Brain microvascular endothelial cell (primary cell): Measurements from ENCODE around the gene MRPL44.
A peak's percentile ranks its signal among the peaks of the same experiment; 100 is the strongest.

Experiments used
- DNase-seq: peaks from one replicate; pipeline ENCODE4 v3.0.0-alpha.2; 2020
- H3K27ac ChIP-seq: fragments of 250-450 bp; sonication (Bioruptor Pico); 2 replicates; pipeline ENCODE4 v1.5.1; 2020; ENCODE audit warnings: mild to moderate bottlenecking, moderate library complexity
- H3K27me3 ChIP-seq: fragments of 250-450 bp; sonication (Bioruptor Pico); replicated peaks from 2 replicates; pipeline ENCODE4 v1.5.1; 2020; ENCODE audit warnings: mild to moderate bottlenecking
- H3K36me3 ChIP-seq: fragments of 250-450 bp; sonication (Bioruptor Pico); replicated peaks from 2 replicates; pipeline ENCODE4 v1.5.1; 2020; ENCODE audit warnings: mild to moderate bottlenecking
- H3K4me3 ChIP-seq: 2 replicates; pipeline ENCODE4 v1.5.1; 2011; ENCODE audit warnings: low read depth, mild to moderate bottlenecking, control low read depth, low read length, moderate library complexity
- in situ Hi-C: cut with HindIII; loops from 2 replicates; pipeline ENCODE4 v1.10.0; 2017; ENCODE audit warnings: low sequenced_read_pairs, low pct_ligation_motif_present
- TF ChIP-seq, protein P1 (sequence below): IDR thresholded peaks from 2 replicates; pipeline ENCODE4 v1.5.1; 2011; ENCODE audit warnings: low read depth, mild to moderate bottlenecking, moderate library complexity, low read length, control low read depth, inconsistent platforms; ENCODE audit errors: missing control alignments

Gene MRPL44

DNA sequence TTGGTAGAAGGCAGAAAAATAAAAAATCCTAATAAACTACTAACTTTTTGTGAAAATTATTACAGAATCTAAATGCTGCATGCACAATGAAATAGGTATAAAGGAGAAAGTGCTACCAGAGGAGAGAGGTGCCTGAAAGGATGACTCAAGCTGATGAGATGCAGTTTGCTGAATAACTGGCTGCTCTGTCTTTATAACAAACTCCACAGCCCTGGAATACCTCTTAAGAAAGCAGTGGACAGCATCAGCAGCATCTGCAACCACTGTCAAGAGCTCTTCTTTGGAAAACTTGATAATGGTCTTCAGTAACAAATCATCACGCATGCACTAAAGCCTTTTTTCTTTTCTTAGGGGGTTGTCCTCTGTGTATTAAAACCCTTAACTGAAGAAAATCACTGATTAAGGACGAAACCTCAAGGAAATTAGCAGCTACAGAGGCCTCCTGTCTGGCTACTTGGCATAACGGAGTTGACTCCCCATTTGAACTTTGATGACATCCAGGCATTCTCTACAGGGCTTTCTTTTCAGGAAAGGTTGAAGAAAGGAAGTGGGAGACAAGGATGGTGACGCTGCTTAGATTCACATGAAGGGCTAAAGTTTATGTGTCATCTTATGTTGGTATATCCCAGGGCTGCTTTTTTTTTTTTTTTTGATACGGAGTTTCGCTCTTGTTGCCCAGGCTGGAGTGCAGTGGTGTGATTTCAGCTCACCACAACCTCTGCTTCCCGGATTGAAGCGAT lies 40.9 kb upstream of the MRPL44 start:
- in situ Hi-C loops, result no loop called here
- H3K27me3 ChIP-seq, result no peaks in the 10 kb centered on the region
- no peak overlapping the region for H3K4me3 ChIP-seq
- H3K36me3 ChIP-seq, result peaks cover 10% of the 10 kb centered on the region
- TF ChIP-seq, protein P1, sequence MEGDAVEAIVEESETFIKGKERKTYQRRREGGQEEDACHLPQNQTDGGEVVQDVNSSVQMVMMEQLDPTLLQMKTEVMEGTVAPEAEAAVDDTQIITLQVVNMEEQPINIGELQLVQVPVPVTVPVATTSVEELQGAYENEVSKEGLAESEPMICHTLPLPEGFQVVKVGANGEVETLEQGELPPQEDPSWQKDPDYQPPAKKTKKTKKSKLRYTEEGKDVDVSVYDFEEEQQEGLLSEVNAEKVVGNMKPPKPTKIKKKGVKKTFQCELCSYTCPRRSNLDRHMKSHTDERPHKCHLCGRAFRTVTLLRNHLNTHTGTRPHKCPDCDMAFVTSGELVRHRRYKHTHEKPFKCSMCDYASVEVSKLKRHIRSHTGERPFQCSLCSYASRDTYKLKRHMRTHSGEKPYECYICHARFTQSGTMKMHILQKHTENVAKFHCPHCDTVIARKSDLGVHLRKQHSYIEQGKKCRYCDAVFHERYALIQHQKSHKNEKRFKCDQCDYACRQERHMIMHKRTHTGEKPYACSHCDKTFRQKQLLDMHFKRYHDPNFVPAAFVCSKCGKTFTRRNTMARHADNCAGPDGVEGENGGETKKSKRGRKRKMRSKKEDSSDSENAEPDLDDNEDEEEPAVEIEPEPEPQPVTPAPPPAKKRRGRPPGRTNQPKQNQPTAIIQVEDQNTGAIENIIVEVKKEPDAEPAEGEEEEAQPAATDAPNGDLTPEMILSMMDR, result no peak
- no peak overlapping the region for H3K27ac ChIP-seq
- no peak for DNase-seq

DNA sequence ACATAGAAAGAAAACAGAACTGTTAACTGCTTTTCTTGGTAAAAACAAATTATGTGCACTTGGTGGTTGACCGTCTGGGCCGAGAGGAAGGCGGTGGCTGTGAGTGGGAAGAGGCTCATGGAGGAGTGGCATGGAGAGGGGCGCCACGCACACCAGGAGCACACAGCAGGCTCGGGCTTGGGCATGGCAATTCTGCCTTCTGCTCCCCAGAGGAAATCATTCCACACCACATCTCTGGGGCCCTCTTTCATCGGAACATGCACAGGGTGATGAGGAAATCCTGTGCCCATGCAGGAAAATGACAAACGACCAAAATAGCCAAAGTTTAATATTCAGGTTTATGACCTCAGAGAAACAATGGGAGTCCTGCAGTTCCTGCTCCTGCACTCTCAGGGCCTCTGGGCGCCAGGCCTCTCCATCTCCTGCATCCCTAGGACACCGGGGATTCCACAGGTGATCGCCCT lies 38.6 kb upstream of the MRPL44 start:
- H3K36me3 ChIP-seq, result peaks cover 4% of the 10 kb centered on the region
- H3K27me3 ChIP-seq, result no peaks in the 10 kb centered on the region
- H3K27ac ChIP-seq, result no peak overlapping the region
- no peak for DNase-seq
- H3K4me3 ChIP-seq, result no peak overlapping the region
- TF ChIP-seq, protein P1, result no peak
- in situ Hi-C loops, result no loop called here

DNA sequence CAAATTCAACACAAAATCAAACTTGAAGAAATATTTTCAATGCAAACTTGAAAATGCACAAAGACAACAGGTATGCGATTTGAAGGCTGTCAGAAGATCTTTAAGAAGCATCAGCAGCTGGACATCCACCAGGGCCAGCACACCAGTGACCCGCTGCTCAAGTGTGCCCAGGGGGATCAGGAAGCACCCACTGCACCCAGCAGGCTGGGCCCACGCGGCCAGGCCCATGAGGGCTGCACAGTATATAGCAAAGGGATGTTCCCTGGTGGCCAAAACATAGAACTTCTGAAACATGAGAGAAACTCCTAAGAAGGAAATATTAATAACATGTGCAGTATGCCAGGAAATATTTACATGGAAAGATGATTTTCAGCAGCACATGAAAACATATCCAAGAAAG lies 37.2 kb upstream of the MRPL44 start:
- no peak for DNase-seq
- in situ Hi-C loops, result no loop called here
- Histone ChIP-seq H3K27me3 (no peaks in the 10 kb centered on the region), H3K4me3 (no peak overlapping the region), H3K27ac (no peak overlapping the region), H3K36me3 (peaks cover 2% of the 10 kb centered on the region)
- TF ChIP-seq, protein P1, result peak; percentile 27

DNA sequence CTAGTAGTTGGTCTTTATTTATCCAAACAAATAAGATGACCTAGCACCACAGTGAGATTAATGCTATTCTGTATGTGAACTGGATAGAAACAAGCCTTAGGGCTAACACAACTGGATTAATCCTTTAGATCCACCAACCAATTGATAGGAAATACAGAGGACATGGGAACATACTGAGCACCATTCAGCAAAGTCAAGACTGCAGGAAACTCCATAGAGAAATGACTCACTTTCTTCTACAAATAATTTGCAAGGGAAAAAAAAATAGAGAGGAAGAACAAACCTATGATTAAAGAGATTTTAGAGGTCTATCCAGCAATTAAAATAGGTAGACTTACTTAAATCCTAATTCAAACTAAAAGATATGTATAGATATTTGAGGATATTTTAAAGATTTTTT lies 36.1 kb upstream of the MRPL44 start:
- no peak for DNase-seq
- Histone ChIP-seq H3K36me3 (peaks cover 2% of the 10 kb centered on the region), H3K27me3 (no peaks in the 10 kb centered on the region), H3K27ac (no peak overlapping the region), H3K4me3 (no peak overlapping the region)
- TF ChIP-seq, protein P1, result no peak
- in situ Hi-C loops, result no loop called here

DNA sequence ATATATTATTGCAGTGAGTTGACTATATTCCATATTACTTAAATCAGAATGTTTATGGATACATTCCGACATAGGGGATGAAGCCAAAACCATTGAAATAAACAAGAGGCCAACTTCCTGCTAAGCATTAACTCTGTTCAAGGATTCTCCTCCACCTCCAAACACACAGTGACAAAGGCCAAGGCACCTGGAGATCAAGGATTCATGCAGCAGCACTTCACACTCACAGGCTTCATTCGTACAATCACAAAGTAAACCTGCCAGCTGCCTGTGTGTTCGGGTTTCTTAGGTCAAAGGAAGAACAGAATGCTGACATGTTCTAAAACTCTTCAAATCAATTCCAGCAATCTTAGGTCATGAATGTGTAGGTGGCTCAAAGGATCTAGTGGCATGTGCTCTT lies 35.0 kb upstream of the MRPL44 start:
- Histone ChIP-seq H3K27ac (no peak overlapping the region), H3K4me3 (no peak overlapping the region), H3K36me3 (no peaks in the 10 kb centered on the region), H3K27me3 (no peaks in the 10 kb centered on the region)
- TF ChIP-seq, protein P1, result no peak
- no peak for DNase-seq
- in situ Hi-C loops, result no loop called here

DNA sequence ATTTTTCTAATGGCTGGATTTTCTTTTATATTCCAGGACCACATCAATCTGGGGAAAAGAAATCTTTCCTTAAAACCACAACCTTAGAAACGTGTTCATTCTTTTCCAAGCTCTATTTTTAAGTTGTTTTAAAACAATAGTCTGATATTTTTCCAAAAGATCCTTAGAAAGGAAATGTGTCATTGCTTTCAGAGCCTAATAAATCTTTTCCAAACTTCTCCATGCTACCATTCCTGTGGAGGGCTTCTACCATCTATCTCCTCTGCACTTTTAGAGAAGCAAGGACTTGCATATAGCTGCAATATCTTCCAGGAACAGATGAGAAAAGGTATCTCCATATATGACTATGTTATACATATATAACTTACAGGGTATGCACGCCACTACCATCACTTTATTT lies 33.3 kb upstream of the MRPL44 start:
- Histone ChIP-seq H3K36me3 (no peaks in the 10 kb centered on the region), H3K4me3 (no peak overlapping the region), H3K27ac (no peak overlapping the region), H3K27me3 (no peaks in the 10 kb centered on the region)
- TF ChIP-seq, protein P1, result no peak
- no peak for DNase-seq
- in situ Hi-C loops, result no loop called here
